Endothelial cell of umbilical vein (primary cell): Measurements from ENCODE around the gene CLCN4. TPM values are rescaled to one million over a fixed set of nuclear protein-coding genes. Genes with fewer than 3 reads are reported as not detected.

Source experiments
- BruUV-seq: library from RNA; stranded (reverse); fragments of 400-500 nt; replicated peaks from 2 replicates; lab custom pipeline; 2021; lab: Mats Ljungman, UMichigan
- CTCF ChIA-PET: fragments of 300-600, 350-600 bp; sonication (Branson Sonifier 250); formaldehyde crosslinking; loops from one replicate; lab custom pipeline; 2021; ENCODE audit warnings: antibody characterized with exemption, inconsistent platforms; lab: Charles Lee
- POLR2A ChIA-PET: fragments of 300-600, 350-600 bp; sonication (Branson Sonifier 250); formaldehyde crosslinking; loops from one replicate; lab custom pipeline; 2021; ENCODE audit warnings: antibody characterized with exemption, inconsistent platforms; lab: Charles Lee
- DNase-seq: peaks from one replicate; pipeline ENCODE4 v3.0.0-alpha.2; 2011; ENCODE audit warnings: low read depth, low spot score
- FAIRE-seq: peaks from 2 replicates; lab custom pipeline; 2011; peaks lifted over from hg19 to GRCh38; lab: Jason Lieb, UNC
- H2AFZ ChIP-seq: 2 replicates; pipeline ENCODE4 v1.6.0; 2012; ENCODE audit warnings: low read depth, low read length, control low read depth, inconsistent platforms
- H3K27ac ChIP-seq: 2 replicates; pipeline ENCODE4 v1.5.1; 2011; ENCODE audit warnings: low read depth, mild to moderate bottlenecking, control low read depth, low read length, moderate library complexity; ENCODE audit not compliant: insufficient read depth
- H3K27me3 ChIP-seq, 2 experiments: 2 replicates each; pipeline versions ENCODE4 v1.6.0 to v1.6.1; 2011; ENCODE audit warnings: low read length in 2 of 2, mixed read lengths in 1 of 2; ENCODE audit not compliant: control insufficient read depth in 2 of 2, insufficient read depth in 2 of 2
- H3K36me3 ChIP-seq, 2 experiments: 2 replicates in 1 of 2; 3 replicates in 1 of 2; pipeline ENCODE4 v1.5.1; 2011; ENCODE audit warnings: low read length in 2 of 2, mild to moderate bottlenecking in 1 of 2, moderate library complexity in 1 of 2; ENCODE audit not compliant: control insufficient read depth in 2 of 2, insufficient read depth in 2 of 2; ENCODE audit errors: extremely low read depth in 1 of 2
- H3K4me1 ChIP-seq: 3 replicates; pipeline ENCODE4 v1.5.1; 2011; ENCODE audit warnings: mild to moderate bottlenecking, low read length; ENCODE audit not compliant: control insufficient read depth, insufficient read depth; ENCODE audit errors: extremely low read depth
- H3K4me2 ChIP-seq: 2 replicates; pipeline ENCODE4 v1.6.1; 2011; ENCODE audit warnings: low read length, control low read depth, mixed read lengths; ENCODE audit not compliant: insufficient read depth
- H3K4me3 ChIP-seq, 3 experiments: fragments of 200-600 bp in 1 of 3; sonication (generic), shearing (Covaris generic) in 1 of 3; replicated peaks in 1 of 3; 2 replicates each; pipeline ENCODE4 v1.5.1; 2011 to 2016; ENCODE audit warnings: control low read depth in 3 of 3, low read length in 3 of 3, mild to moderate bottlenecking in 2 of 3, inconsistent platforms in 1 of 3, low read depth in 1 of 3, moderate library complexity in 1 of 3; ENCODE audit not compliant: insufficient read depth in 1 of 3
- H3K79me2 ChIP-seq: 2 replicates; pipeline ENCODE4 v1.6.0; 2012; ENCODE audit warnings: low read length, inconsistent platforms; ENCODE audit not compliant: control insufficient read depth, insufficient read depth
- H3K9ac ChIP-seq: replicated peaks from 2 replicates; pipeline ENCODE3; 2011; ENCODE audit warnings: low read length, control low read depth; ENCODE audit not compliant: insufficient read depth; ENCODE audit errors: extremely low read depth
- H3K9me1 ChIP-seq: replicated peaks from 3 replicates; pipeline ENCODE4 v1.6.0; 2011; ENCODE audit warnings: mild to moderate bottlenecking, low read length; ENCODE audit not compliant: control insufficient read depth, insufficient read depth; ENCODE audit errors: extremely low read depth
- H3K9me3 ChIP-seq: replicated peaks from 2 replicates; pipeline ENCODE4 v1.5.1; 2012; ENCODE audit warnings: low read length, inconsistent platforms; ENCODE audit not compliant: control insufficient read depth, insufficient read depth
- H4K20me1 ChIP-seq: replicated peaks from 2 replicates; pipeline ENCODE3; 2011; ENCODE audit warnings: mild to moderate bottlenecking, low read length; ENCODE audit not compliant: control insufficient read depth, insufficient read depth; ENCODE audit errors: extremely low read depth
- EZH2 ChIP-seq: IDR thresholded peaks from 2 replicates; pipeline ENCODE4 v1.6.1; 2012; ENCODE audit warnings: borderline replicate concordance, low read depth, mild to moderate bottlenecking, moderate library complexity, low read length, inconsistent platforms; ENCODE audit not compliant: severe bottlenecking
- FOS ChIP-seq: IDR thresholded peaks from 2 replicates; pipeline ENCODE4 v1.6.1; 2011; ENCODE audit warnings: mild to moderate bottlenecking, low read length, moderate library complexity, borderline replicate concordance; ENCODE audit not compliant: insufficient read depth
- GATA2 ChIP-seq: IDR thresholded peaks from 2 replicates; pipeline ENCODE4 v1.7.0; 2011; ENCODE audit warnings: low read depth, mild to moderate bottlenecking, moderate library complexity, mixed read lengths, low read length; ENCODE audit not compliant: insufficient read length, insufficient read depth
- MYC ChIP-seq: IDR thresholded peaks from one replicate; pipeline ENCODE4 v1.6.1; 2011; ENCODE audit warnings: mild to moderate bottlenecking, low read depth, low read length
- POLR2AphosphoS5 ChIP-seq: IDR thresholded peaks from 2 replicates; pipeline ENCODE4 v1.6.1; 2012; ENCODE audit warnings: low read depth, mild to moderate bottlenecking, control low read depth, low read length, moderate library complexity; ENCODE audit not compliant: insufficient read depth
- dilution Hi-C: fragments of 300-500 bp; cut with MboI; formaldehyde crosslinking; loops from one replicate; pipeline ENCODE4 v1.15.0; 2019; ENCODE audit warnings: low sequenced_read_pairs; ENCODE audit not compliant: extremely low pct_ligation_motif_present
- intact Hi-C: fragments of 100-400 bp; cut with micrococcal nuclease; formaldehyde crosslinking; loops from one replicate; pipeline ENCODE4 v1.10.0; 2022
- polyA plus RNA-seq, 4 experiments: library from polyadenylated mRNA; depleted of rRNA in 3 of 4; stranded (reverse) in 3 of 4; unstranded in 1 of 4; fragments of >200 nt; gene quantifications; 2 replicates each; pipeline versions ENCODE4 v1.2.1 to v1.2.3, GENCODE V29; 2011 to 2012; ENCODE audit warnings: missing spikeins in 1 of 4
- total RNA-seq: library from RNA; stranded (reverse); gene quantifications from 2 replicates; pipeline ENCODE4 v1.2.3, GENCODE V29; 2021
- TF ChIP-seq, protein P1 (sequence below): IDR thresholded peaks from 2 replicates; pipeline ENCODE4 v1.6.1; 2011; ENCODE audit not compliant: insufficient read depth, insufficient read length
- TF ChIP-seq, protein P2 (sequence below), 2 donors: IDR thresholded peaks; 1 replicate in 1 of 2; 2 replicates in 1 of 2; pipeline ENCODE4 v1.5.1; 2011; ENCODE audit warnings: low read length in 2 of 2, mild to moderate bottlenecking in 2 of 2, moderate library complexity in 2 of 2, control low read depth in 1 of 2, inconsistent platforms in 1 of 2, low read depth in 1 of 2; ENCODE audit not compliant: insufficient read depth in 1 of 2; ENCODE audit errors: extremely low read depth in 1 of 2

CLCN4 gene
- total and polyA plus RNA-seq, 2 donors (not counting 3 experiments of a cell fraction or from before 2014, with no cell fraction given) = 7.6 to 19.8 TPM

DNA sequence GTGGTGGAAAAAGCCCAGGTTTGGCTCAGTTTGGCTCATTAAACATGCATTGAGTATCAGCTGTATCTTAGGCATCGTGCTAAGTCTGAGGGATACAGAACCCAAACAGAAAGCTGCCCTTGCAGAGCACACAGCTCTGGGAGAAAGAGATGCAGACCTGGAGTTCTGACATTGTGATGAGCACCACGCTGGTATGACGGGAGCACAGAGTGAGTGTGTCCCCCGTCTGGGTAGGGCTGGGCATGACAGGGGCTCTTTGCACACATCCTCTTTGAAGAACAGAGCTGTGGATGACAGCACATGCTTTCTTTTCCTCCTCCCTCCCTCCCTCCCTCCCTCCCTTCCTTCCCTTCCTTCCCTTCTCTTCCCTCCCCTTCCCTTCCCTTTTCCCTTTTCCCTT lies 52.2 kb downstream of the CLCN4 start:
- FAIRE-seq = no peak
- DNase-seq = no peak
- no TSS peak for BruUV-seq

GRCh38 chrX:10212395-10212794 lies 55.6 kb downstream of the CLCN4 start:
- no peaks in the 10 kb centered on the region for H3K9me1 ChIP-seq
- DNase-seq (no peak), FAIRE-seq (no peak)
- peaks cover 0 to 2% of the 10 kb centered on the region in 2 experiments for H3K36me3 ChIP-seq
- ChIA-PET POLR2A (no interaction called here), CTCF (no interaction called here)
- intact Hi-C loops (no loop called here), dilution Hi-C loops (no loop called here)
- H3K4me1 ChIP-seq = no peaks in the 10 kb centered on the region
- H3K27ac ChIP-seq = no peak overlapping the region
- H3K4me3 ChIP-seq = no peak overlapping the region
- no peak overlapping the region for H2AFZ ChIP-seq
- no peaks in the 10 kb centered on the region for H3K27me3 ChIP-seq
- H3K4me2 ChIP-seq = no peak overlapping the region
- H4K20me1 ChIP-seq = no peaks in the 10 kb centered on the region
- no peaks in the 10 kb centered on the region for H3K9me3 ChIP-seq
- no peak overlapping the region for H3K9ac ChIP-seq
- TF ChIP-seq EZH2 (no peak), MYC (no peak), GATA2 (no peak)
- TF ChIP-seq, protein P1, sequence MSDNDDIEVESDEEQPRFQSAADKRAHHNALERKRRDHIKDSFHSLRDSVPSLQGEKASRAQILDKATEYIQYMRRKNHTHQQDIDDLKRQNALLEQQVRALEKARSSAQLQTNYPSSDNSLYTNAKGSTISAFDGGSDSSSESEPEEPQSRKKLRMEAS = no peak
- no TSS peak for BruUV-seq
- H3K79me2 ChIP-seq = no peaks in the 10 kb centered on the region

More for the DNA sequence above, 52.2 kb downstream of the CLCN4 start:
- Histone ChIP-seq H3K4me3 (no peak overlapping the region), H3K36me3 (peaks cover 0 to 2% of the 10 kb centered on the region in 2 experiments), H3K79me2 (no peaks in the 10 kb centered on the region), H3K27ac (no peak overlapping the region), H4K20me1 (no peaks in the 10 kb centered on the region), H3K9me3 (no peaks in the 10 kb centered on the region), H2AFZ (no peak overlapping the region), H3K9ac (no peak overlapping the region), H3K9me1 (no peaks in the 10 kb centered on the region), H3K4me1 (no peaks in the 10 kb centered on the region), H3K27me3 (no peaks in the 10 kb centered on the region), H3K4me2 (no peak overlapping the region)
- intact Hi-C loops = no loop called here
- TF ChIP-seq POLR2AphosphoS5 = no peak
- TF ChIP-seq, protein P1 = no peak
- TF ChIP-seq FOS = no peak
- TF ChIP-seq, protein P2, sequence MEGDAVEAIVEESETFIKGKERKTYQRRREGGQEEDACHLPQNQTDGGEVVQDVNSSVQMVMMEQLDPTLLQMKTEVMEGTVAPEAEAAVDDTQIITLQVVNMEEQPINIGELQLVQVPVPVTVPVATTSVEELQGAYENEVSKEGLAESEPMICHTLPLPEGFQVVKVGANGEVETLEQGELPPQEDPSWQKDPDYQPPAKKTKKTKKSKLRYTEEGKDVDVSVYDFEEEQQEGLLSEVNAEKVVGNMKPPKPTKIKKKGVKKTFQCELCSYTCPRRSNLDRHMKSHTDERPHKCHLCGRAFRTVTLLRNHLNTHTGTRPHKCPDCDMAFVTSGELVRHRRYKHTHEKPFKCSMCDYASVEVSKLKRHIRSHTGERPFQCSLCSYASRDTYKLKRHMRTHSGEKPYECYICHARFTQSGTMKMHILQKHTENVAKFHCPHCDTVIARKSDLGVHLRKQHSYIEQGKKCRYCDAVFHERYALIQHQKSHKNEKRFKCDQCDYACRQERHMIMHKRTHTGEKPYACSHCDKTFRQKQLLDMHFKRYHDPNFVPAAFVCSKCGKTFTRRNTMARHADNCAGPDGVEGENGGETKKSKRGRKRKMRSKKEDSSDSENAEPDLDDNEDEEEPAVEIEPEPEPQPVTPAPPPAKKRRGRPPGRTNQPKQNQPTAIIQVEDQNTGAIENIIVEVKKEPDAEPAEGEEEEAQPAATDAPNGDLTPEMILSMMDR (IDR thresholded peaks at IDR 0.05; ENCODE audit: extremely low read depth in 1 of 2, insufficient read depth in 1 of 2, low read depth in 1 of 2, low read length in 2 of 2) = no peak
- TF ChIP-seq EZH2 = no peak
- dilution Hi-C loops = no loop called here
- ChIA-PET POLR2A (no interaction called here), CTCF (interaction anchor here (0.6 to 0.7 kb wide), 2 partner anchors 382 to 903 kb away, joined by 3 read pairs; no protein-coding TSS in a partner anchor)
